GM13976 (cell line): ENCODE data around the gene SAP30BP.

Experiments used
- DNase-seq: peaks from one replicate; pipeline ENCODE4 v3.0.0; 2012; ENCODE audit warnings: low spot score
- in situ Hi-C: fragments of 300-500 bp; cut with MboI; formaldehyde crosslinking; loops from one replicate; pipeline ENCODE4 v1.12.0; 2022; ENCODE audit warnings: low sequenced_read_pairs, mixed read lengths, inconsistent platforms; ENCODE audit not compliant: unreplicated experiment
- TF ChIP-seq, protein P1 (sequence below): IDR thresholded peaks from 2 replicates; pipeline ENCODE4 v1.5.1; 2012; ENCODE audit warnings: borderline replicate concordance, mild to moderate bottlenecking; ENCODE audit not compliant: insufficient read depth; ENCODE audit errors: extremely low read depth, missing control alignments, control extremely low read depth

The SAP30BP gene

DNA sequence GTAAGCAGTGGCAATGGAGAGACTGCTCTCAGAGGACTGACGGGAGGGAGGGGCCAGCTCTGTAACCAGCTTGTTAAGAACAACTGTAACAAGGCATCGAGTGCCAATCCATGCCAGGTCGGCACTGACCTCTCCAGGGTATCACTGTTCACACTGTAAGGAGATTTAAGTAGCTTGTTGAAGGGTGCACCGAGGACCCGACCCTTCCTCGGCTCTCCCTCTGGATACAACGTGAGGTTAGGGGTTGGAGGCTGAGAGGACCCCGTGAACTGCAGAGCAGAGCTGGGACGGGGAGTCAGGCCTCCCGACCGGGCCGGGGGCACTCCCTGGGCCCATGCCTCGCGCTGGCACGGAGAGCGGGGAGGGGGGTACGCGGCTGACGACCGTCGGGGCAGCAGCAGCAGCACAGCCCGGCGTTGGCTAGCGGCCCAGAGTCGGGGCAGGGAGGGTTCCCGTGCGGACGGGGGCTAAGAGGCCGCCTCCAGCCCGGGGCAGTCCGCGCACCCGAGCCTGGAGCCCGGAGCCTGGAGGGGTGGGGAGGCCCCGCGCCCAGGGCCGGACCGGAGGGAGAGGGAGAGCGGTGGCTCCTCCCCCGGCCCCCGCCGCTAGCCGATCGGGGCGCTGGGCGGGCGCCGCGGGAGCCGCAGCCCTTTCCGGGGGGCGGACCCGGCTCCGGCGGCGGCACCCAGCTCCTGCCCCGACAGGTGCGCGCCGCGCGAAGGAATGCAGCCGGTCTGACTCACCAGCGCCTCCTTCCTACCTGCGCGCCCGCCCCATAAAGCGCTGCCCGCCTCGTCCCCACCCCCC is 53.7 kb downstream of the SAP30BP start, which contains the start of gene ITGB4:
ITGB4 (plus strand) TSS at position 804 of the 807 bp plus-strand sequence. CDS start 3,245 bp downstream, outside the sequence.
- DNase-seq: peak; percentile 87
- in situ Hi-C loops: no loop called here
- TF ChIP-seq, protein P1, sequence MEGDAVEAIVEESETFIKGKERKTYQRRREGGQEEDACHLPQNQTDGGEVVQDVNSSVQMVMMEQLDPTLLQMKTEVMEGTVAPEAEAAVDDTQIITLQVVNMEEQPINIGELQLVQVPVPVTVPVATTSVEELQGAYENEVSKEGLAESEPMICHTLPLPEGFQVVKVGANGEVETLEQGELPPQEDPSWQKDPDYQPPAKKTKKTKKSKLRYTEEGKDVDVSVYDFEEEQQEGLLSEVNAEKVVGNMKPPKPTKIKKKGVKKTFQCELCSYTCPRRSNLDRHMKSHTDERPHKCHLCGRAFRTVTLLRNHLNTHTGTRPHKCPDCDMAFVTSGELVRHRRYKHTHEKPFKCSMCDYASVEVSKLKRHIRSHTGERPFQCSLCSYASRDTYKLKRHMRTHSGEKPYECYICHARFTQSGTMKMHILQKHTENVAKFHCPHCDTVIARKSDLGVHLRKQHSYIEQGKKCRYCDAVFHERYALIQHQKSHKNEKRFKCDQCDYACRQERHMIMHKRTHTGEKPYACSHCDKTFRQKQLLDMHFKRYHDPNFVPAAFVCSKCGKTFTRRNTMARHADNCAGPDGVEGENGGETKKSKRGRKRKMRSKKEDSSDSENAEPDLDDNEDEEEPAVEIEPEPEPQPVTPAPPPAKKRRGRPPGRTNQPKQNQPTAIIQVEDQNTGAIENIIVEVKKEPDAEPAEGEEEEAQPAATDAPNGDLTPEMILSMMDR: no peak

DNA sequence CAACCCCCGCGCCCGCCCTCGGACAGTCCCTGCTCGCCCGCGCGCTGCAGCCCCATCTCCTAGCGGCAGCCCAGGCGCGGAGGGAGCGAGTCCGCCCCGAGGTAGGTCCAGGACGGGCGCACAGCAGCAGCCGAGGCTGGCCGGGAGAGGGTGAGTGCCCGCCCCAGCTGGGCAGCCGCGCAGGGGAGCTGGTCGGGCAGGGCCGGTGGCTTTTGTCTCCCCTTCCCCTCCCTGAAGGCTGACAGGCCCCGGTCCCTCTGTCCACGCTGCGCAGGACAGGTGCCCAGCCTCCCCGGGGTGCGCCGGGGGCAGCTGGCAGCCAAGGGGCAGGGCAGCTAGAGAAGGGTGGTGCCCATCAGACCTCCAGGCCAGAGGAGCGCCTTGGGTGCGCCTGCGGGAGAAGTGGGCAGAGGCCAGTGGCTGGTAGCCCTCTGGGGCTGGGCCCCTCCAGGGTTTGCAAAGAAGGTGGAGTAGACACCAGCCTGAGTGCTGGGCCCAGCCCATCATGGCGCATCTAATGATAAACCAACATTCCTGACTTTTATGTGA is 54.4 kb downstream of the SAP30BP start:
- DNase-seq: no peak
- in situ Hi-C loops: no loop called here
- TF ChIP-seq, protein P1: no peak

DNA sequence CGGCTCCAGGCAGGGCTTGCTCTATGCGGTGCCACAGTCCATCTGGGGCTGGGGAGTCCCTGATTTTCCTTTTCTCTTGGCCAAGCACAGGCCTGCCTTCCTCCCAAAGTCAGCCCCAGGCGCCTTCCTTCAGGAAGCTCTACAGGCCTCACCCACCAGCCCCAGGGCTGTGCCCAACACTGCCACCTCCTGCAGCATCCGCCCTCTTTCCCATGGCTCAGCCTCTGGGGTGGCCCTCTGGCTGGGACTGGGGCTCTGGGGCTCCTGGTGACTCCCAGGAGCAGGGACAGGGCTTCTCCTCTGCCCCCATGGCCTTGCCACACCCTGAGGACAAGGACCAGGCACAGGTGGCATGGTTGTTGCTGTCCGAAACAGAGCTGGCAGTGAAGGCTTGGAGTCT is 54.9 kb downstream of the SAP30BP start:
- DNase-seq: no peak
- in situ Hi-C loops: no loop called here
- TF ChIP-seq, protein P1: no peak

DNA sequence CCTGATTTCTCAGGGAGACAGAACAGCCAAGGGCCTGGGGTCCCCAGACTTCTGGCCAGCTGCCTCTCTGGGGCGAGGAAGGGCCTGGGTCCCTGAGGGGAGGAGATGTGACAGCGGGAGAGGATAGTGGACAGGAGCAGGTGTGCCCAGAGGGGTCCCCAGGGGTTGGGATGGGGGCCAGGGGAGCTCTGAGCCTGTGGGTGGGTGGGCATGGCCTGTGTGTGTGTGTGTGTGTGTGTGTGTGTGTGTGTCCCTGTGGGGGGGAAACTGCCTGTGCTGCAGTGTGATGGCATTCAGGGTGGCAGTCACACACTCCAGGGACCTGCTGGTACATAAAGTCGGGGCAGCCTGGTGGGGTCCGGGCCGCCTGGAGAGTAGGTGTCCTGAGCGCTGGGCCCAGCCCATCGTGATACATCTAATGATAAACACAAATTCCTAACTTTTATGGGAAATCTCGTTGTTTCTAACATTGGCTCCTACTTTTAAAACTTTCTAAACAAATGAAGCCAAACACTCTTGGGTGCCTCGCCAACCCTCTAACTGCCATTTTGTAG is 55.5 kb downstream of the SAP30BP start:
- no peak for DNase-seq
- TF ChIP-seq, protein P1: no peak
- in situ Hi-C loops: no loop called here

DNA sequence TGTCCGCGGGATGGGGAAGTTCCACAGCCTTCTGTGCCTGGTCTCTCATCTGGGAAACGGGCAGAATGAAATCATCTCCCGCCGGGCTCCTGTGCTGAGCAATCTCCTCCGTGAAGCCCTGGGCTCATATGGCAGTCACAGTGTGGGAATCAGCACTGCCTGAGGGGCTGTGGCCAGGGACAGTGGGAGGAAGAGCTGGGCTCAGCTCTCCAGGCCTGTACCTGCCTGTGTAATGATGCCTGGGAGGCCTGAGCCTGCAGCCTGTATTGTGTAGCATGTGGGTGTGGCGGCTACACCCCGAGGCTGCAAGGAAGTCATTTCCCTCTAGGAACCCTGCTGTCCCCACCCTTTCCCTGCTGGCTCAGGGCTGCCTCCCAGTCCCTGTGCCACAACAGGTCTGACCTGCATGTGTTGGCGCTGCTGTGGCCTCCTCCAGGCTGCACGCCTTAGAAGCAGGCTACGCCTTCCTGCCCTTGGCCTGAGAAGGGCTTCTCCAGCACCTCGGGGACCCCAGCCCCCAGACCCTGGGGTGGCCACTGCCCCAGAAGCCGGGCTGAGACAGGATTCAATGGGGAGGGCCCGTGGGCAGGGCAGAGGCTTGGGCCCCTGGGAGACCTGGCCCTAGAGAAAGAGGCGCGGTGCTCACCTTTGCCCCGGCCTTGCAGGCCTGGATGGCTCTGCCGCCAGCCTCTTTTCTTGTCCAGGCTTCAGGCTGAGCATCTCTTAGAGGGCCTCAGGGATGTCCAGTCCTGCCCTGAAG is 56.2 kb downstream of the SAP30BP start:
- no peak for DNase-seq
- in situ Hi-C loops: no loop called here
- TF ChIP-seq, protein P1: no peak

DNA sequence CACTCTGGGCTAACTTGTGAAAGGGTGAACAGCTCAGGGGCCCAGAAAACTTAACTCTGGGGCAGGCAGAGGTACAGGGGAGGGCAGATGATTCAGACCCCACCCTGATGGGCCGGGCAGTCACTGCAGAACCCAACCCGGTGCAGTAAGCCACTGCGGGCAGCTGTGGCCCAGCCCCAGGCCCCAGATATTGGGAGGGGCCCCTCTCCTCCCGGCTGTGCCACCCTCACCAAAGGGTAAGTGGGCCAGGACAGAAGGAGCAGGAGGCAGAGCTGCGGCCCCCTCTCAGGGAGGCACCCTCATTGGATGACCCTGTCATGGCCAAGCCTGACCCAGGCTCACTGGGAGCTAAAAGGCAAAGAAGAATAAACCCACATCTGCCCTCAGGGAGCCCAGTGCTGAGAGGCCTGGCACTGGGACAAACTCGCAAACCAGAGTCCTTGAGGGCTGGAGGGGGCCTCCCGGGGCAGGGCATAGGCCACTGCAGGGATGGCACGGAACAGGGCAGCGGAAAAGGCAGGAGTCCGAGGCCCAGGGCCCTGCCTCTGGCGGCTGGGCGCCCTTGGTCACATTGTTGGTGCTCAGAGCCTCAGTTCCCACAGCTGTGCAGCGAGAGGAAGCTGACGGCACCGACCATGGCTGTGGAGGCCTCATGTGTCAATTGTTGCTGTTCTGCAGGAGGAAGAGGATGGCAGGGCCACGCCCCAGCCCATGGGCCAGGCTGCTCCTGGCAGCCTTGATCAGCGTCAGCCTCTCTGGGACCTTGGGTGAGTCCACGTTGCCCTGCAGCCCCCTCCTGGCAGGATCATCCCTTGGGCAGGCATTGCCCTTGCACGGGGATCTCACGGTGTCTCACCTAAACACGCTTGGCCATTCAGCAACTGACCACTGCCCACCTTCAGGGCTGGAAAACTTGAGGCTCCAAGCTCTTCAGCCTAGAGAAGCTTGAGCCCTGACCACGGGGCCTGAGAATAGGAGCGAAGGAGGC is 57.2 kb downstream of the SAP30BP start:
- DNase-seq: no peak
- TF ChIP-seq, protein P1: no peak
- in situ Hi-C loops: no loop called here
